IPS-NIHi7 (cell line): ENCODE results near the gene LRRC4C.

Experiments
- DNase-seq: peaks from one replicate; pipeline ENCODE4 v3.0.0; 2012; ENCODE audit warnings: mixed read lengths; ENCODE audit errors: extremely low spot score

LRRC4C gene

GRCh38 chr11:41459465-41460401 lies at the start of gene LRRC4C:
TSS of gene LRRC4C (minus strand) at chr11:41459652.
- DNase-seq, result no peak

- no peak for DNase-seq
These were observed 48.7 kb upstream of the LRRC4C start for GRCh38 chr11:41508121-41508520.

GRCh38 chr11:41499429-41499828 lies 40.0 kb upstream of the LRRC4C start:
- no peak for DNase-seq

GRCh38 chr11:41498726-41499125 lies 39.3 kb upstream of the LRRC4C start:
- DNase-seq, result no peak

- DNase-seq, result peak; percentile 57
These were observed 38.5 kb upstream of the LRRC4C start for GRCh38 chr11:41497974-41498373.

GRCh38 chr11:41494716-41495115 lies 35.3 kb upstream of the LRRC4C start:
- no peak for DNase-seq

GRCh38 chr11:41486424-41486823 lies 27.0 kb upstream of the LRRC4C start:
- DNase-seq, result no peak

GRCh38 chr11:41483956-41484355 lies 24.5 kb upstream of the LRRC4C start:
- no peak for DNase-seq

GRCh38 chr11:41479179-41479578 lies 19.7 kb upstream of the LRRC4C start:
- no peak for DNase-seq

GRCh38 chr11:41461057-41461681 lies 1.7 kb upstream of the LRRC4C start:
- no peak for DNase-seq

- no peak for DNase-seq
These were observed 811 bp downstream of the LRRC4C start for GRCh38 chr11:41458641-41459040.

- no peak for DNase-seq
These were observed 1.3 kb downstream of the LRRC4C start for GRCh38 chr11:41458154-41458553.

GRCh38 chr11:41457216-41458014 lies 2.0 kb downstream of the LRRC4C start:
- DNase-seq, result no peak

GRCh38 chr11:41456269-41456668 lies 3.2 kb downstream of the LRRC4C start:
- DNase-seq, result no peak

GRCh38 chr11:41451011-41451410 lies 8.4 kb downstream of the LRRC4C start:
- no peak for DNase-seq

- peak; percentile 21 for DNase-seq
These were observed 9.9 kb downstream of the LRRC4C start for GRCh38 chr11:41449483-41450050.

GRCh38 chr11:41446566-41446965 lies 12.9 kb downstream of the LRRC4C start:
- no peak for DNase-seq

- no peak for DNase-seq
These were observed 13.3 kb downstream of the LRRC4C start for GRCh38 chr11:41446107-41446506.

GRCh38 chr11:41437006-41437490 lies 22.4 kb downstream of the LRRC4C start:
- no peak for DNase-seq

- DNase-seq, result no peak
These were observed 23.9 kb downstream of the LRRC4C start for GRCh38 chr11:41435531-41435930.

- peak; percentile 60 for DNase-seq
These were observed 27.7 kb downstream of the LRRC4C start for GRCh38 chr11:41431784-41432183.

- no peak for DNase-seq
These were observed 39.6 kb downstream of the LRRC4C start for GRCh38 chr11:41419901-41420300.
